GM23248 (cell line): Measurements from ENCODE around the gene C9orf43. TPM values are rescaled to one million over a fixed set of nuclear protein-coding genes. Genes with fewer than 3 reads are reported as not detected.
A peak's percentile ranks its signal among the peaks of the same experiment; 100 is the strongest.
"Not testable (repeated sequence)": the region's sequence is repeated elsewhere in the genome, so short reads cannot be mapped to it uniquely, and the experiment has no call there.

Source experiments
- DNase-seq: peaks from one replicate; pipeline ENCODE4 v3.0.0-alpha.2; 2015
- H2AFZ ChIP-seq: fragments of 200-600 bp; sonication (generic); 2 replicates; pipeline ENCODE4 v1.6.1; 2016; ENCODE audit warnings: antibody characterized with exemption
- H3F3A ChIP-seq: fragments of 200-600 bp; sonication (generic); 2 replicates; pipeline ENCODE4 v1.6.1; 2016; ENCODE audit warnings: mild to moderate bottlenecking, antibody characterized with exemption, mixed run types; ENCODE audit not compliant: insufficient read depth
- H3K27ac ChIP-seq: fragments of 200-600 bp; sonication (generic); 2 replicates; pipeline ENCODE4 v1.5.1; 2016; ENCODE audit warnings: mild to moderate bottlenecking
- H3K27me3 ChIP-seq: fragments of 200-600 bp; sonication (generic); replicated peaks from 2 replicates; pipeline ENCODE4 v1.6.1; 2016; ENCODE audit warnings: mild to moderate bottlenecking; ENCODE audit not compliant: insufficient read depth
- H3K36me3 ChIP-seq: fragments of 200-600 bp; sonication (generic); 2 replicates; pipeline ENCODE4 v1.6.1; 2016; ENCODE audit warnings: low read depth, mild to moderate bottlenecking
- H3K4me1 ChIP-seq: fragments of 200-600 bp; sonication (generic); 2 replicates; pipeline ENCODE4 v1.6.1; 2016; ENCODE audit warnings: mild to moderate bottlenecking; ENCODE audit not compliant: insufficient read depth
- H3K4me2 ChIP-seq: fragments of 200-600 bp; sonication (generic); one replicate; pipeline ENCODE4 v1.6.1; 2016; ENCODE audit warnings: mild to moderate bottlenecking; ENCODE audit not compliant: unreplicated experiment
- H3K4me3 ChIP-seq: fragments of 200-600 bp; sonication (generic); 2 replicates; pipeline ENCODE4 v1.5.1; 2016; ENCODE audit warnings: mild to moderate bottlenecking
- H3K79me2 ChIP-seq: fragments of 200-600 bp; sonication (generic); 2 replicates; pipeline ENCODE4 v1.6.1; 2016; ENCODE audit warnings: mild to moderate bottlenecking; ENCODE audit not compliant: insufficient read depth
- H3K9ac ChIP-seq: fragments of 200-600 bp; sonication (generic); 2 replicates; pipeline ENCODE4 v1.6.1; 2016; ENCODE audit warnings: mild to moderate bottlenecking
- H3K9me2 ChIP-seq: fragments of 200-600 bp; sonication (generic); 2 replicates; pipeline ENCODE4 v1.6.1; 2016; ENCODE audit warnings: mixed run types, mild to moderate bottlenecking, moderate library complexity; ENCODE audit not compliant: insufficient read depth
- H3K9me3 ChIP-seq: fragments of 200-600 bp; sonication (generic); one replicate; pipeline ENCODE4 v1.6.1; 2017; ENCODE audit warnings: low read depth
- H4K20me1 ChIP-seq: fragments of 200-600 bp; sonication (generic); 2 replicates; pipeline ENCODE4 v1.6.0; 2016; ENCODE audit not compliant: insufficient read depth
- EZH2 ChIP-seq: fragments of 200-600 bp; sonication (generic); IDR thresholded peaks from 2 replicates; pipeline ENCODE4 v1.6.1; 2018; ENCODE audit warnings: antibody characterized with exemption, mild to moderate bottlenecking; ENCODE audit not compliant: insufficient read depth, poor library complexity, severe bottlenecking
- EZH2phosphoT487 ChIP-seq: fragments of 200-600 bp; sonication (generic); IDR thresholded peaks from 2 replicates; pipeline ENCODE4 v1.6.1; 2018; ENCODE audit warnings: antibody characterized with exemption, moderate library complexity, mild to moderate bottlenecking, low read depth; ENCODE audit not compliant: insufficient read depth
- WGBS, 2 experiments: methylation state at CpG; one replicate each; pipeline ENCODE4 v1.1.6; 2015 to 2017; ENCODE audit warnings: low lambda C conversion rate in 2 of 2, low coverage in 1 of 2; ENCODE audit errors: missing lambda C conversion rate in 2 of 2; 5-methylcytosine and 5-hydroxymethylcytosine counted together
- in situ Hi-C: fragments of 300-500 bp; cut with MboI; formaldehyde crosslinking; loops from 2 replicates; pipeline ENCODE4 v1.15.0; 2020
- polyA plus RNA-seq: library from polyadenylated mRNA; unstranded; fragments of >200 nt; fragmentation: Nextera tagmentation; extraction: Ambion mirVana; gene quantifications from 2 replicates; pipeline ENCODE4 v1.2.1, GENCODE V29; 2016
- total RNA-seq: library from RNA; depleted of rRNA; stranded (reverse); fragments of >200 nt; shearing (Covaris generic); gene quantifications from 2 replicates; pipeline ENCODE4 v1.2.3, GENCODE V29; 2014

Gene C9orf43
- total and polyA plus RNA-seq, 2 experiments from 2014 or later, result 0.59 to 0.76 TPM

- H3K4me2 ChIP-seq, result peak within 1 kb of the TSS; percentile 90
- H3K4me3 ChIP-seq, result peak within 1 kb of the TSS; percentile 91
- no peaks in the 10 kb centered on the region for H3K36me3 ChIP-seq
- peak within 1 kb of the TSS; percentile 37; the same call in 1 of the 2 replicates for H3K27ac ChIP-seq
- 3% methylated on average over 40 to 45 of the region's 50 CpGs for WGBS, 2 experiments
- H3K9ac ChIP-seq, result peak within 1 kb of the TSS; percentile 74
- DNase-seq, result peak; percentile 99
- H3F3A ChIP-seq, result peaks cover 20% of the 10 kb centered on the region; the same call in 1 of the 2 replicates
- TF ChIP-seq EZH2phosphoT487 (no peak), EZH2 (no peak)
- no peaks in the 10 kb centered on the region for H3K9me2 ChIP-seq
- H3K79me2 ChIP-seq, result peaks cover 20% of the 10 kb centered on the region; the same call in 1 of the 2 replicates
- no peaks in the 10 kb centered on the region for H3K27me3 ChIP-seq
- no peaks in the 10 kb centered on the region for H3K9me3 ChIP-seq
- H3K4me1 ChIP-seq, result peaks cover 10% of the 10 kb centered on the region
- H2AFZ ChIP-seq, result peak within 1 kb of the TSS; percentile 97
- no peaks in the 10 kb centered on the region for H4K20me1 ChIP-seq
- in situ Hi-C loops, result no loop called here
These were observed 9.3 kb upstream of the C9orf43 start, which contains the start of gene ALAD for GRCh38 chr9:113401027-113401792. TSS of gene ALAD (minus strand) at chr9:113401284. CDS start at chr9:113393559, 7,725 bp downstream.

DNA sequence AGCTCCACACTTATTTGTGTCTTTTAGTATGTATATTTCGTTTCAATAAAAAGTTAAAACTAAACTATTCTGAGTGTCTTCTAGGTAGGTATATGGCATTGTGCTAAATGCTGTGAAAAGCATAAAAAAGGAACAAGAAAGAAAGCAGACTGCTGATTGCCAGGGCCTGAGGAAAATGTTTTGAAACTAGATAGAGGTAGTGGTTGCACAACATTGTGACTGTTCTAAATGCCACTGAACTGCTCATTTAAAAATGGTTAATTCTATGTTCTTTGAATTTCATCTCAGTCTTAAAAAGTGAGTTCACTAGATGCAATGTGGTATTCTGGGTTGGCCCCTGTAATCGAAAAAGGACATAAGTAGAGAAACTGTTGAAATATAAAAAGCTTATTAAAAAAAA is 6.9 kb upstream of the C9orf43 start:
- peak; percentile 28 for DNase-seq
- in situ Hi-C loops, result no loop called here
- WGBS, 2 experiments, result 75 to 90% methylated on average over 2 of the region's 2 CpGs
- peaks cover 41% of the 10 kb centered on the region for H3K79me2 ChIP-seq
- H3F3A ChIP-seq, result peaks cover 28% of the 10 kb centered on the region; the same call in 1 of the 2 replicates
- no peaks in the 10 kb centered on the region for H4K20me1 ChIP-seq
- no peak overlapping the region for H3K9ac ChIP-seq
- no peak for TF ChIP-seq EZH2phosphoT487
- no peak for TF ChIP-seq EZH2
- no peak overlapping the region for H3K4me2 ChIP-seq
- peaks cover under 1% of the 10 kb centered on the region; the same call in 1 of the 2 replicates for H3K4me1 ChIP-seq
- H3K9me2 ChIP-seq, result no peaks in the 10 kb centered on the region
- H3K4me3 ChIP-seq, result no peak overlapping the region
- H2AFZ ChIP-seq, result no peak overlapping the region
- peaks cover 5% of the 10 kb centered on the region; the same call in 1 of the 2 replicates for H3K36me3 ChIP-seq
- no peak overlapping the region for H3K27ac ChIP-seq
- H3K9me3 ChIP-seq, result no peaks in the 10 kb centered on the region
- no peaks in the 10 kb centered on the region for H3K27me3 ChIP-seq

DNA sequence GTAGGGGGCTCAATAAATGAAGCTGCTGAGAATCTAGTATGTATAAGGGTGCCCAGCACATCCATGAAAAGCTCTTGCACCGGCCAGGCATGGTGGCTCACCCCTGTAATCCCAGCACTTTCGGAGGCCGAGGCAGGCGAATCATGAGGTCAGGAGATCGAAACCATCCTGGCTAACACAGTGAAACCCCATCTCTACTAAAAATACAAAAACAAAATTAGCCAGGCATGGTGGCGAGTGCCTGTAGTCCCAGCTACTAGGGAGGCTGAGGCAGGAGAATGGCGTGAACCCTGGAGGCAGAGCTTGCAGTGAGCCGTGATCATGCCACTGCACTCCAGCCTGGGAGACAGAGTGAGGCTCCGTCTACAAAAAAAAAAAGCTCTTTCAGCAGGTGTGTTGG is 4.2 kb upstream of the C9orf43 start:
- in situ Hi-C loops, H3K4me3 ChIP-seq, H4K20me1 ChIP-seq, H3K9me2 ChIP-seq, H2AFZ ChIP-seq, H3K9me3 ChIP-seq, DNase-seq, H3K4me1 ChIP-seq, H3K4me2 ChIP-seq, H3K36me3 ChIP-seq, H3K27me3 ChIP-seq: not testable (repeated sequence)
- Histone ChIP-seq H3K79me2 (peaks cover 34% of the 10 kb centered on the region), H3K9ac (0 out of 2 replicates have a peak overlapping the region, but pooled peaks have one; percentile 28), H3F3A (peaks cover 35% of the 10 kb centered on the region), H3K27ac (peak overlapping the region; percentile 37; the same call in 1 of the 2 replicates)
- 95% methylated on average over 9 of the region's 9 CpGs for WGBS, 2 experiments

DNA sequence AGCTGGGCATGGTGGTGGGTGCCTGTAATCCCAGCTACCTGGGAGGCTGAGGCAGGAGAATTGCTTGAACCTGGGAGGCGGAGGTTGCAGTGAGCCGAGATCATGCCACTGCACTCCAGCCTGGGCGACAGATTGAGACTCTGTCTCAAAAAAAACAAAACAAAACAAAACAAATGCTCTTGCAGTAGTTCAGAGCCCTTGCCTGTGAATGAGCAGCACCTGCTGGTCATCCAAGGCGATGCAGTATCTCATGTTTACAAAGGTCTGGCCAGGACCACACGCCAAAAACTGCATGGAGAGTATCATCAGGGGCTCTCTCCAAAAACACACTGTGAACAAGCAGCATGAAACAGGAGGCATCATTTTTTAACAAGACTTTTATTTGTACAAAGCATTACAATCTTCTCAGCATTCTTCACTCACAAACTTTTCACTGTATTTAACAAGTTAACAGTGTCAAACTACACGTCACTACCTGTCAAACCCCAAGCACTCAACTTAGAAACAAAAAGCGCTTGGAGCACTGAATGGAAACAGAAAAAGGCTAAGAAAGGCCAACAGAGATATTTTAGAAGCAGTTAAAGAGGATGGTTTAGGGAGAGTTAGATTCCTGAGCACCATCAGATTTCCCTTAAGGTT is 3.6 kb upstream of the C9orf43 start:
- H4K20me1 ChIP-seq, H3K9me3 ChIP-seq, H3K4me1 ChIP-seq, H3K36me3 ChIP-seq, H3K4me2 ChIP-seq, H3K9me2 ChIP-seq, H2AFZ ChIP-seq, in situ Hi-C loops, H3K4me3 ChIP-seq, H3K27me3 ChIP-seq: not testable (repeated sequence)
- Histone ChIP-seq H3K27ac (peak overlapping the region; percentile 37; the same call in 1 of the 2 replicates), H3F3A (peaks cover 31% of the 10 kb centered on the region), H3K9ac (0 out of 2 replicates have a peak overlapping the region, but pooled peaks have one; percentile 28), H3K79me2 (peaks cover 34% of the 10 kb centered on the region)
- WGBS, 2 experiments, result 28 to 38% methylated on average over 6 to 7 of the region's 7 CpGs
- peak; percentile 87 for DNase-seq
